HUES6 (cell line): ENCODE measurements around the gene BOK.
"Not testable (repeated sequence)": the region's sequence is repeated elsewhere in the genome, so short reads cannot be mapped to it uniquely, and the experiment has no call there.

Source experiments
- H3K27ac ChIP-seq: 2 replicates; pipeline ENCODE4 v1.7.0; 2013; ENCODE audit warnings: low read depth, mild to moderate bottlenecking, low read length, inconsistent platforms
- H3K27me3 ChIP-seq: 2 replicates; pipeline ENCODE4 v1.6.1; 2013; ENCODE audit warnings: low read length; ENCODE audit not compliant: control insufficient read depth, insufficient read depth
- H3K36me3 ChIP-seq: 2 replicates; pipeline ENCODE4 v1.6.1; 2013; ENCODE audit warnings: low read length; ENCODE audit not compliant: control insufficient read depth, insufficient read depth
- H3K4me1 ChIP-seq: 2 replicates; pipeline ENCODE4 v1.6.1; 2013; ENCODE audit warnings: low read length; ENCODE audit not compliant: control insufficient read depth, insufficient read depth
- H3K4me3 ChIP-seq: 2 replicates; pipeline ENCODE4 v1.5.1; 2013; ENCODE audit warnings: low read depth, low read length
- H3K9ac ChIP-seq: one replicate; pipeline ENCODE4 v1.6.1; 2013; ENCODE audit warnings: mild to moderate bottlenecking, low read length
- H3K9me3 ChIP-seq: 2 replicates; pipeline ENCODE4 v1.6.1; 2013; ENCODE audit warnings: low read depth, low read length; ENCODE audit not compliant: control insufficient read depth, insufficient read depth

BOK gene

GRCh38 chr2:241566468-241566867 is 7.9 kb downstream of the BOK start:
- Histone ChIP-seq H3K36me3 (peaks cover 16% of the 10 kb centered on the region), H3K9ac (no peak overlapping the region), H3K9me3 (no peaks in the 10 kb centered on the region), H3K4me3 (no peak overlapping the region), H3K27me3 (no peaks in the 10 kb centered on the region), H3K27ac (no peak overlapping the region), H3K4me1 (peaks cover 8% of the 10 kb centered on the region; the same call in 1 of the 2 replicates)

GRCh38 chr2:241567266-241567665 is 8.7 kb downstream of the BOK start:
- H3K4me1 ChIP-seq, result not testable (repeated sequence)

GRCh38 chr2:241567776-241568175 is 9.2 kb downstream of the BOK start:
- Histone ChIP-seq H3K4me3 (no peak overlapping the region), H3K36me3 (peaks cover 18% of the 10 kb centered on the region), H3K9me3 (no peaks in the 10 kb centered on the region), H3K4me1 (peaks cover 8% of the 10 kb centered on the region; the same call in 1 of the 2 replicates), H3K27me3 (no peaks in the 10 kb centered on the region), H3K27ac (no peak overlapping the region), H3K9ac (no peak overlapping the region)

More at GRCh38 chr2:241567266-241567665, 8.7 kb downstream of the BOK start:
- not testable (repeated sequence) for H3K9me3 ChIP-seq, H3K9ac ChIP-seq, H3K4me3 ChIP-seq, H3K27ac ChIP-seq, H3K27me3 ChIP-seq
- H3K36me3 ChIP-seq, result peaks cover 21% of the 10 kb centered on the region

GRCh38 chr2:241568726-241569125 is 10.2 kb downstream of the BOK start:
- peaks cover 21% of the 10 kb centered on the region for H3K36me3 ChIP-seq
- no peak overlapping the region for H3K9ac ChIP-seq
- H3K9me3 ChIP-seq, result no peaks in the 10 kb centered on the region
- H3K4me1 ChIP-seq, result peaks cover 7% of the 10 kb centered on the region; the same call in 1 of the 2 replicates
- H3K27me3 ChIP-seq, result no peaks in the 10 kb centered on the region
- H3K27ac ChIP-seq, result no peak overlapping the region
- H3K4me3 ChIP-seq, result no peak overlapping the region

GRCh38 chr2:241569831-241570281 is 11.3 kb downstream of the BOK start:
- peaks cover 4% of the 10 kb centered on the region; the same call in 1 of the 2 replicates for H3K4me1 ChIP-seq
- H3K9me3 ChIP-seq, result no peaks in the 10 kb centered on the region
- no peak overlapping the region for H3K27ac ChIP-seq
- no peak overlapping the region for H3K4me3 ChIP-seq
- H3K36me3 ChIP-seq, result peaks cover 27% of the 10 kb centered on the region
- no peaks in the 10 kb centered on the region for H3K27me3 ChIP-seq
- H3K9ac ChIP-seq, result no peak overlapping the region

GRCh38 chr2:241570961-241571581 is 12.5 kb downstream of the BOK start:
- no peak overlapping the region for H3K9ac ChIP-seq
- H3K4me1 ChIP-seq, result no peaks in the 10 kb centered on the region
- H3K27me3 ChIP-seq, result no peaks in the 10 kb centered on the region
- no peak overlapping the region for H3K27ac ChIP-seq
- no peaks in the 10 kb centered on the region for H3K9me3 ChIP-seq
- peaks cover 27% of the 10 kb centered on the region for H3K36me3 ChIP-seq
- no peak overlapping the region for H3K4me3 ChIP-seq

- H3K27ac ChIP-seq, result no peak overlapping the region
- H3K4me3 ChIP-seq, result no peak overlapping the region
- no peaks in the 10 kb centered on the region for H3K27me3 ChIP-seq
- H3K4me1 ChIP-seq, result no peaks in the 10 kb centered on the region
- no peak overlapping the region for H3K9ac ChIP-seq
- H3K36me3 ChIP-seq, result peaks cover 27% of the 10 kb centered on the region
- no peaks in the 10 kb centered on the region for H3K9me3 ChIP-seq
These were observed 13.5 kb downstream of the BOK start for GRCh38 chr2:241571821-241572620.

GRCh38 chr2:241572915-241573651 is 14.5 kb downstream of the BOK start:
- H3K27me3 ChIP-seq, H3K9ac ChIP-seq, H3K4me1 ChIP-seq, H3K4me3 ChIP-seq, H3K27ac ChIP-seq, H3K9me3 ChIP-seq: not testable (repeated sequence)
- peaks cover 27% of the 10 kb centered on the region for H3K36me3 ChIP-seq

GRCh38 chr2:241573741-241574140 is 15.2 kb downstream of the BOK start:
- Histone ChIP-seq H3K27ac (no peak overlapping the region), H3K27me3 (no peaks in the 10 kb centered on the region), H3K9ac (no peak overlapping the region), H3K36me3 (peaks cover 27% of the 10 kb centered on the region), H3K4me1 (no peaks in the 10 kb centered on the region), H3K9me3 (no peaks in the 10 kb centered on the region; the same call in 1 of the 2 replicates), H3K4me3 (no peak overlapping the region)

- no peak overlapping the region for H3K27ac ChIP-seq
- H3K27me3 ChIP-seq, result no peaks in the 10 kb centered on the region
- H3K4me1 ChIP-seq, result no peaks in the 10 kb centered on the region
- H3K9me3 ChIP-seq, result peaks cover 2% of the 10 kb centered on the region; the same call in 1 of the 2 replicates
- peaks cover 27% of the 10 kb centered on the region for H3K36me3 ChIP-seq
- no peak overlapping the region for H3K4me3 ChIP-seq
- no peak overlapping the region for H3K9ac ChIP-seq
These were observed 16.5 kb downstream of the BOK start for GRCh38 chr2:241574911-241575623.
